GM10847 (cell line): ENCODE results near the gene RAB30.

ENCODE experiments used
- POLR2A ChIP-seq: IDR thresholded peaks from 2 replicates; pipeline ENCODE4 v1.6.1; 2011; ENCODE audit not compliant: insufficient read length; ENCODE audit errors: extremely low read depth

The RAB30 gene

GRCh38 chr11:83071567-83072349, at the start of gene RAB30:
TSS of gene RAB30 (minus strand) at chr11:83071897. CDS start at chr11:82997316, 74,581 bp downstream.
- peak; percentile 69 for TF ChIP-seq POLR2A

- no peak for TF ChIP-seq POLR2A
These were observed 48.6 kb upstream of the RAB30 start for GRCh38 chr11:83120327-83120726.

- TF ChIP-seq POLR2A, result no peak
These were observed 47.5 kb upstream of the RAB30 start for GRCh38 chr11:83119216-83119615.

- TF ChIP-seq POLR2A, result no peak
These were observed 47.1 kb upstream of the RAB30 start for GRCh38 chr11:83118814-83119213.

GRCh38 chr11:83116015-83116641, 44.4 kb upstream of the RAB30 start:
- TF ChIP-seq POLR2A, result no peak

- no peak for TF ChIP-seq POLR2A
These were observed 43.9 kb upstream of the RAB30 start for GRCh38 chr11:83115551-83115950.

- TF ChIP-seq POLR2A, result no peak
These were observed 43.3 kb upstream of the RAB30 start for GRCh38 chr11:83115026-83115425.

- TF ChIP-seq POLR2A, result no peak
These were observed 41.2 kb upstream of the RAB30 start for GRCh38 chr11:83112886-83113285.

GRCh38 chr11:83105168-83105567, 33.5 kb upstream of the RAB30 start:
- no peak for TF ChIP-seq POLR2A

- TF ChIP-seq POLR2A, result no peak
These were observed 31.1 kb upstream of the RAB30 start for GRCh38 chr11:83102834-83103233.

- TF ChIP-seq POLR2A, result no peak
These were observed 25.9 kb upstream of the RAB30 start for GRCh38 chr11:83097429-83098075.

- no peak for TF ChIP-seq POLR2A
These were observed 21.9 kb upstream of the RAB30 start for GRCh38 chr11:83093634-83094033.

- no peak for TF ChIP-seq POLR2A
These were observed 21.0 kb upstream of the RAB30 start for GRCh38 chr11:83092488-83093384.

GRCh38 chr11:83088965-83089364, 17.3 kb upstream of the RAB30 start:
- TF ChIP-seq POLR2A, result no peak

GRCh38 chr11:83087035-83087434, 15.3 kb upstream of the RAB30 start:
- no peak for TF ChIP-seq POLR2A
